ENCODE data around the gene FMNL3.

DNA sequence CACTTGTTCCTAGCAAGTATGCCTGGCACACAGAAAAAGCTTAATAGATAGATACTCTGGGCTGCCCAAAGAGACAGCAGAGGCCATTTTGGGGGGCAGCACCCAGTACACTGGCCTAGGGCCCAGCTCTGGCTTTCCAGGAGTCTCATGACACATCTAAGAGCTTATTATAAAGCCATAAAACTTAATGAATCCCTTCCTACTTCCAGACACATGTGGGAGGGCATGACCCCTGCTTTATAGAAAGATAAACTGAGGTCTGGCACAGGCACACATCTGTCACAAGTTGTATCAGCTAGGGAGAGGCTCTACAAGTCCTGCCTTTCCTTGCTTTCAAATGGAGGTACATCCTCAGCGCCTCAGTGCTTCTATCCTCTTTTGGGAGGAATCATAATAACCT, 27.1 kb downstream of the FMNL3 start:
- TF ChIP-seq EZH2 (IDR thresholded peaks at IDR 0.05; ENCODE audit: low read depth, unreplicated experiment) (no peak), NANOG (IDR thresholded peaks at IDR 0.05; ENCODE audit: borderline replicate concordance) (no peak)
- TF ChIP-seq, protein P1, sequence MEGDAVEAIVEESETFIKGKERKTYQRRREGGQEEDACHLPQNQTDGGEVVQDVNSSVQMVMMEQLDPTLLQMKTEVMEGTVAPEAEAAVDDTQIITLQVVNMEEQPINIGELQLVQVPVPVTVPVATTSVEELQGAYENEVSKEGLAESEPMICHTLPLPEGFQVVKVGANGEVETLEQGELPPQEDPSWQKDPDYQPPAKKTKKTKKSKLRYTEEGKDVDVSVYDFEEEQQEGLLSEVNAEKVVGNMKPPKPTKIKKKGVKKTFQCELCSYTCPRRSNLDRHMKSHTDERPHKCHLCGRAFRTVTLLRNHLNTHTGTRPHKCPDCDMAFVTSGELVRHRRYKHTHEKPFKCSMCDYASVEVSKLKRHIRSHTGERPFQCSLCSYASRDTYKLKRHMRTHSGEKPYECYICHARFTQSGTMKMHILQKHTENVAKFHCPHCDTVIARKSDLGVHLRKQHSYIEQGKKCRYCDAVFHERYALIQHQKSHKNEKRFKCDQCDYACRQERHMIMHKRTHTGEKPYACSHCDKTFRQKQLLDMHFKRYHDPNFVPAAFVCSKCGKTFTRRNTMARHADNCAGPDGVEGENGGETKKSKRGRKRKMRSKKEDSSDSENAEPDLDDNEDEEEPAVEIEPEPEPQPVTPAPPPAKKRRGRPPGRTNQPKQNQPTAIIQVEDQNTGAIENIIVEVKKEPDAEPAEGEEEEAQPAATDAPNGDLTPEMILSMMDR (conservative IDR thresholded peaks at IDR 0.05; ENCODE audit: low read depth in 2 of 2) = no peak
